Daoy (cell line): ENCODE data around the gene MUC20. TPM values are rescaled to one million over a fixed set of nuclear protein-coding genes. Genes with fewer than 3 reads are reported as not detected.
"Not testable (repeated sequence)": the region's sequence is repeated elsewhere in the genome, so short reads cannot be mapped to it uniquely, and the experiment has no call there.

Experiments
- DNase-seq: peaks from one replicate; pipeline ENCODE4 v3.0.0-alpha.2; 2015; ENCODE audit warnings: low read depth
- total RNA-seq: library from RNA; depleted of rRNA; stranded (reverse); fragments of >200 nt; shearing (Covaris generic); gene quantifications from 2 replicates; pipeline ENCODE4 v1.2.3, GENCODE V29; 2014; rRNA removed

The MUC20 gene
- total RNA-seq, 1 experiment from 2014 or later: not detected

DNA sequence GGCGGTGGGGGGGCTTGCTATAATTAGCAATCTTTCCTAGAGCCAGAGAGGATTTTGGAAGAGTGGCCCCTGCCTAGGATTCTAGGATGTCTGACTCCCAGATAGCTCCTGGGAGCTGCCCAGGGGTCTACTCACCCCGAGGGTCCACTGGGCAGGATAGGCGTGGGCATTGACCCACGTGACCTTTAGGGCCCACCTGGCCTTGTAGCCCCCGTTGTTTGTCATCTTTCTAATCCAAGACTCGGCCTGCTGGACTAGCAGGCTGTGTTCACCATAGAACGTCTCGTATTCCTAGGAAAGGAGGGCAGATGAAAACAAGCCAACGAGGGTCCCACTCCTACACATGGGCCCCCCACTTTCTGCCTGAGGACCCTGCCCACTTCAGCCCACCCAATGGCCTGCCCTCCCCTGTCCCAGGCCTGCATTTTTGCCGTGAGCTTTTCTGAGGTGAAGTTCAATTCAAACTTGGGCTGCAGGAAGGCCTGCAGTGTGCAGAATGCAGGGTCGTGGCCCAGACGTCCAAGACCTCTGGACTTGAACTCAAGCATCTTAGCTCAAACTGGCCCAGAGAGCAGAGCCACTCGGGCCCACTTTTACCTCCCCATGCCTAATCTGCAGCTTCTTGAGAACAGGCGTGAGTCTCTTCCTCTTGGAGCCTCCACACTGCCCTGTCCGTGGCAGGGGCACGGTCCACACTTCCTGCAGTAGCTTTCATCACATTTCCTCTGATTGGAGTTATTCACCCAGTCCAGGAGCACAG, 49.5 kb downstream of the MUC20 start:
- no peak for DNase-seq

- DNase-seq: not testable (repeated sequence)
Measured at GRCh38 chr3:195770841-195771645, 50.3 kb downstream of the MUC20 start.

- no peak for DNase-seq
Measured at GRCh38 chr3:195771646-195772300, 51.0 kb downstream of the MUC20 start.

DNA sequence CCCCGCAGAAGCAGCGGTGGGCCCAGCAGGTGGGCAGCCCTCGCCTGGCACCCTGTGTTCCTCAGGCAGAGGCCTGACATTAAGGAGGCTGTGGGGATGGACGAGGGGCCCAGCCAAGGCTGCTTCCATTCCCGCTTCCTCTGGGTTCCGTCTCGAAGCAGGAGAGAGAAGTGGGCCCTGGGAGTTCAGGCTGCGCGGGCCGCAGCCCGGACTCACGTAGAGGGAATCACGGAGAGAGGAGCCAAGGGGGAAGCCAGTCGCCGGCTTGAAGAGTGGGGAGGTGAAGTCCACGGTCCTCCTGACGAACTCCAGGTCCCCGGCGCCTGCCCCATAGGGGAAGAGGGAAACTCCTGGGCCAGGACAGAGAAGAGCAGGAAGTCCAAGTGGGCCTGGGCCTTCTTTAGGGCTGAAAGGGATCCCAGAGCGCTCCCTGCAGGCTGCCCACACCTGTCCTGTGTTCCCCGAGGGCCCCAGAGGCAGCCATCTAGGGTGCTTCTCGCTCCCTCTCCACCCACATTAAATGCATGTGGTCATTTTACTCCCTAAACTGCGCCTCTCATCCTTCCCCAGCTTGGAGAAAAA, 53.3 kb downstream of the MUC20 start:
- no peak for DNase-seq

DNA sequence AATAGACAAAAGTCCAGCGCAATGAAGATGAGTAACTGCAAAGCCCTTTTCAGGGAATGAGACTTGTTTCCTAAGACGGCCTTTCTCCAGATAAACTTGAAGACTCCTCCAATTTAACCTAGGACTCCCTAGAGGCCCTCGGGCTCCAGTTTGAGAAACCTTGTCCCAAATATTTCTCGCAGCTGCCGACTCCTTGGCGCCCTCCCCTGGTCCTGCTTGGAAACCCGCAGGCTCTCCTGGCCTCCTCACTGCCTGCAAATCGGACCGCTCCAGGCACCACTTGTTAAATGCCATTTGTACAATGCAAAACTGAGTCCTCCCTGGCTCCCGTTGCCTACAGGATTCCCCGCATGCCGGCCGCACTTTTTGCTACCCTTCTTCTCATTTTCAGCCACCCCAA, 54.1 kb downstream of the MUC20 start:
- DNase-seq: peak; percentile 40

GRCh38 chr3:195777975-195778374, 57.2 kb downstream of the MUC20 start:
- no peak for DNase-seq

- DNase-seq: not testable (repeated sequence)
Measured at GRCh38 chr3:195781236-195781635, 60.5 kb downstream of the MUC20 start.

Other genes with a start within 250 kb of the MUC20 start
- 73.0 and 142 TPM in 2 replicates for gene PPP1R2, start 177.7 kb upstream of the MUC20 start, total RNA-seq
- gene APOD, start 137.0 kb upstream of the MUC20 start, total RNA-seq: not detected in 2 replicates
- gene MUC4, start 91.0 kb downstream of the MUC20 start, total RNA-seq: not detected in 2 replicates
- 6.5 and 8.8 TPM in 2 replicates for gene TNK2, start 187.6 kb downstream of the MUC20 start, total RNA-seq